IPS DF 6.9 (cell line): ENCODE data around the gene MOB2.
"Not testable (repeated sequence)": the region's sequence is repeated elsewhere in the genome, so short reads cannot be mapped to it uniquely, and the experiment has no call there.

Source experiments
- DNase-seq: peaks from one replicate; pipeline ENCODE4 v3.0.0-alpha.2; 2013; ENCODE audit warnings: low read depth, low spot score
- H3K27ac ChIP-seq: one replicate; pipeline ENCODE4 v1.5.1; 2013; ENCODE audit warnings: low read length, control low read depth
- H3K27me3 ChIP-seq: 2 replicates; pipeline ENCODE4 v1.6.1; 2013; ENCODE audit warnings: mild to moderate bottlenecking, low read length; ENCODE audit not compliant: control insufficient read depth, insufficient read depth
- H3K36me3 ChIP-seq: 2 replicates; pipeline ENCODE4 v1.6.1; 2013; ENCODE audit warnings: low read length; ENCODE audit not compliant: control insufficient read depth, insufficient read depth
- H3K4me1 ChIP-seq: 2 replicates; pipeline ENCODE4 v1.6.1; 2013; ENCODE audit warnings: low read length; ENCODE audit not compliant: control insufficient read depth, insufficient read depth
- H3K4me3 ChIP-seq: 2 replicates; pipeline ENCODE4 v1.5.1; 2013; ENCODE audit warnings: mild to moderate bottlenecking, low read length
- H3K9me3 ChIP-seq: 2 replicates; pipeline ENCODE4 v1.6.1; 2013; ENCODE audit warnings: low read length, inconsistent platforms; ENCODE audit not compliant: control insufficient read depth, insufficient read depth
- WGBS: extraction: QIAGEN DNeasy Blood & Tissue Kit; methylation state at CpG from one replicate; pipeline ENCODE4 v1.1.7; 2013; ENCODE audit warnings: mixed read lengths, missing lambda C conversion rate; ENCODE audit not compliant: insufficient read length, insufficient coverage; 5-methylcytosine and 5-hydroxymethylcytosine counted together

Gene MOB2

DNA sequence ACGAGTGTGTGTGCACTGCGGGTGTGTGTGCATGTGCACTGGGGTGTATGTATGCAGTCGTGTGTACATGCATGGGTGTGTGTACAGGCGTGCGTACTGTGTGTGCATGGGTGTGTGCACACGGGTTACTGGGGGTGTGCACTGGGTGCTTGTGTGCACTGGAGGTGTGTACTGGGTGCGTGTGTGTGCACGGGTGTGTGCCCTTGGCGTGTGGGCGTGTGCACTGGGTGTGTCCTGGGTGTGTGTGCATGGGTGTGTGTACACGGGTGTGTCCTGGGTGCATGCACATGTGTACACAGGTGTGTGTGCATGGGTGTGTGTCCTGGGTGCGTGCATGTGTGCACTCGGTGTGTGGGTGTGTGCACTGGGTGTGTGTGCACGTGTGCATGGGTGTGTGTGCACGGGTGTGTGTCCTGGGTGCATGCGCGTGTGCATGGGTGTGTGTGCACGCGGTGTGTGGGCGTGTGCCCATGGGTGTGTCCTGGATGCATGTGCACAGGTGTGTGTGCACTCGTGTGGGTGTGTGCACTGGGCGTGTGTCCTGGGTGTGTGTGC lies 57.7 kb downstream of the MOB2 start:
- H3K27me3 ChIP-seq: no peaks in the 10 kb centered on the region
- no peak overlapping the region for H3K4me3 ChIP-seq
- DNase-seq: no peak
- H3K36me3 ChIP-seq: peaks cover 3% of the 10 kb centered on the region; the same call in 1 of the 2 replicates
- no peak overlapping the region for H3K27ac ChIP-seq
- no peaks in the 10 kb centered on the region for H3K9me3 ChIP-seq
- WGBS: no CpG with 5 or more reads among the region's 22 CpGs
- H3K4me1 ChIP-seq: peaks cover 2% of the 10 kb centered on the region; the same call in 1 of the 2 replicates

DNA sequence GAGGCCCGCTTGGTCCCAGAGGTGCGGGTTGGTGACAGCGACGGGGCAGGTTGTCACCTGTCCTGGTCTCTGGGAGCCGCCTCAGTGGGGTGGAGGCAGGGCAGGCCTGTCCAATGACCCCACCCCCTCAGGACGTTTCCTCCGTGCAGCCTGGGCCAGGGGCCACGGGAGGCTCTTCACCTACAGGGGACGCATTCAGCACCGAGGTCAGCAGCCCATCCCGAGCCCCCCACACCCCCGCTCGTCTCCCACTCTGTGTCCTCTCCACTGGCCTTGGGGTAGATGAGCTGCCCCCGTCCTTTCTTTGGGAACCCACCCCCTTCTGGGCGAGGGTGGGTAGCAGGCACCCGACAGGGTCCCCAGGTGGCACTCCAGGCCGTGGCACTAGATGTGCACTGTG lies 61.1 kb downstream of the MOB2 start:
- H3K9me3 ChIP-seq: no peaks in the 10 kb centered on the region
- H3K4me1 ChIP-seq: peaks cover 2% of the 10 kb centered on the region; the same call in 1 of the 2 replicates
- no peaks in the 10 kb centered on the region for H3K27me3 ChIP-seq
- no peak overlapping the region for H3K27ac ChIP-seq
- no CpG with 5 or more reads among the region's 17 CpGs for WGBS
- H3K36me3 ChIP-seq: peaks cover 3% of the 10 kb centered on the region; the same call in 1 of the 2 replicates
- no peak overlapping the region for H3K4me3 ChIP-seq
- no peak for DNase-seq

DNA sequence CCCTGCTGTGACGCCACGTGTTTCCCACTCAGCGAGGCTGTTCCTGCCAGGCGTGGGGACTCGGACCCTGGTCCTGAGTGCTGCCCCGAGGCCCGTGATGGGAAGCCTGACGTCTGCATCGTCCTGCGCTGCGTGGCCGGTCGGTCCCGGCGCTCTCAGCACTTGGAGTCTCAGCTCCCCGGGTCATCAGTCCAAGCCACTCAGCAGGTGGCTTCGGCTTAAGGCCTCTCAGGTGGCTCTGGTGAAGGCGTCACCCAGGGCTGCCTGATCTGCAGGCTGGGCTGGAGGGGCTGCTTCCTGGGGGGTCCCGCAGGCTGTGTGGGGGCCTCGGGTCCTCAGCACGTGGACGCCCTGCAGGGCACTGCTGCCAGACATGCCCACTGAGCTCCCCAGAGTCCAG lies 61.6 kb downstream of the MOB2 start:
- Histone ChIP-seq H3K4me3 (no peak overlapping the region), H3K36me3 (peaks cover 3% of the 10 kb centered on the region; the same call in 1 of the 2 replicates), H3K27ac (no peak overlapping the region), H3K9me3 (no peaks in the 10 kb centered on the region), H3K4me1 (peaks cover 2% of the 10 kb centered on the region; the same call in 1 of the 2 replicates), H3K27me3 (no peaks in the 10 kb centered on the region)
- WGBS: no CpG with 5 or more reads among the region's 22 CpGs
- DNase-seq: no peak

DNA sequence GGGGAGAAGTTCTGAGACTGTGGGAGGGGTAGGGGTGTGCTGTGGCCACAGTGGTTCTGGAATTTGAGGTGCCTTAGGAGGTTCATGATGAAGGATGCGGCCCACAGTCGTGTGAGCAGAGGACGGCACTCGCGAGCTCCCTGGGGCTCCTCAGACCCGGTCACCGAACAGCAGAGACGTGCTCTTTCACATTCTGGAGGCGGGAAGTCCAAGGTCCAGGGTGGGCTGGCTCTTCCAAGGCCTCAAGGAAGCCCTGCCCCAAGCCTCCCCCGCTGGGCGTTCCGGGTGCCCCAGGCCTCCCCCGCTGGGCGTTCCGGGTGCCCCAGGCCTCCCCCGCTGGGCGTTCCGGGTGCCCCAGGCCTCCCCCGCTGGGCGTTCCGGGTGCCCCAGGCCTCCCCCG lies 63.2 kb downstream of the MOB2 start:
- not testable (repeated sequence) for H3K4me1 ChIP-seq, DNase-seq, H3K27ac ChIP-seq, H3K27me3 ChIP-seq, H3K36me3 ChIP-seq, H3K4me3 ChIP-seq, H3K9me3 ChIP-seq
- no CpG with 5 or more reads among the region's 22 CpGs for WGBS

DNA sequence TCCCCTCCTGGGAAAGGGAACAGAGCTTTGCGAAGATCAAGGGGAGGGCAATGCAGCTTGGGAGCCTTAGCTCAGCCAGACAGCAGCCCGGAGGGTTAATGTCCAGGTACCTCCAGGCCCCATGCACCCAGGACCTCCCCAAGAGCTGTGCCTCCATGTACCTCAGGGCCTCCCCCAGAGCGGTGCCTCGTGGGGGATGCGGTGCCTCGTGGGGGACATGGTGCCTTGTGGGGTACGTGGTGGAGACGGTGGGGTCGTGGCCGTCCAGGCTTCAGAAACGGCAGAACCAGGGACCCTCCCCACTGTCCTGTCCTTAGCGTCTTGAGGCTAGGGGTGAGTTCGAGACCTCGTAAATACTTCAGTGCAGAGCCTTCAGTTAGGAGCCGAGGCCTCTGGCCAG lies 63.6 kb downstream of the MOB2 start:
- WGBS: no CpG with 5 or more reads among the region's 15 CpGs
- Histone ChIP-seq H3K4me3 (no peak overlapping the region; the same call in 1 of the 2 replicates), H3K4me1 (no peaks in the 10 kb centered on the region), H3K27ac (no peak overlapping the region), H3K36me3 (peaks cover 3% of the 10 kb centered on the region; the same call in 1 of the 2 replicates), H3K9me3 (peaks cover 2% of the 10 kb centered on the region), H3K27me3 (no peaks in the 10 kb centered on the region)
- DNase-seq: no peak

DNA sequence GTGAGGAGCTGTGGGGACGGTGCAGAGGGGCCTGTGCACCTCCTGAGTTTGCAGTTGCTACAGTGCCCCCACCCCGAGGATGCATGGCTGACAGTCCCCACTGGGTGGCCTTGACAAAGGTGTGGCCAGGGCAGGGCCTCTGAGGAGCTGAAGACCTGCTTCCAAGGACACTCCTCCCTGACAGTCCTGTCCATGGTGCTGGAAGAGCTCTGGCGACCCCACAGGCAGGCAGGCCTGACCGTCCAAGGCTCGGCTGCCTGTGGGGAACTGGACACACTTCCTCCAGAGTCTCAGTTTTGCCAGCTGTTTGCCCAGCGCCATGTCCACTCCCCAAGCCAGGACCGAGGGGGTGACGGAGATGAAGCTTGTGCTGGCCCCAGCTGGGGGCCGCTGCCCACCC lies 64.1 kb downstream of the MOB2 start:
- WGBS: no CpG with 5 or more reads among the region's 9 CpGs
- peaks cover 3% of the 10 kb centered on the region; the same call in 1 of the 2 replicates for H3K36me3 ChIP-seq
- no peaks in the 10 kb centered on the region for H3K27me3 ChIP-seq

DNA sequence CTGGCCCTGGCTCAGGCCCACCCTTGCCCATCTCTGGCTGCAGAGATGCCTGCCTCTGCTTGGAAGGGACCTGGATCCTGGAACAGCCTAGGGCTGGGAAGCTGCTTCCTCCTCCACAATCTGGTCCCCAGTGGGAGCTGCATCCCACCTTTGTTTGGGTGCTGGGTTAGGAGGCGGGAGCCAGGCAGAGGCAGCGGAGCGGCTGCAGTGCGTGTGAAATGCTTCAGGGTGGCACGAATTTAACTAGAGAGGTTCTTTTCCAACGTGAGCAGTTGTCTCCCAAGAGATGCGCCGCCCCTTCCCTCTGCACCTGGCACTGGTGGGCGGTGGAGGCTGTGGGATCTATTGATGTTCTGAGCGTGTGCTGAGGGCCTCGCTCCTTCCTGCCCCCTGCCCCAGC lies 65.3 kb downstream of the MOB2 start:
- WGBS: no CpG with 5 or more reads among the region's 11 CpGs
- no peak for DNase-seq
- Histone ChIP-seq H3K27ac (no peak overlapping the region), H3K4me3 (no peak overlapping the region), H3K4me1 (no peaks in the 10 kb centered on the region), H3K27me3 (no peaks in the 10 kb centered on the region), H3K9me3 (peaks cover 7% of the 10 kb centered on the region), H3K36me3 (0 out of 2 replicates have a peak, but pooled peaks cover 3% of the 10 kb centered on the region)

More for the DNA sequence above, 64.1 kb downstream of the MOB2 start:
- Histone ChIP-seq H3K9me3 (peaks cover 2% of the 10 kb centered on the region), H3K4me1 (no peaks in the 10 kb centered on the region), H3K27ac (no peak overlapping the region), H3K4me3 (no peak overlapping the region)
- DNase-seq: no peak

DNA sequence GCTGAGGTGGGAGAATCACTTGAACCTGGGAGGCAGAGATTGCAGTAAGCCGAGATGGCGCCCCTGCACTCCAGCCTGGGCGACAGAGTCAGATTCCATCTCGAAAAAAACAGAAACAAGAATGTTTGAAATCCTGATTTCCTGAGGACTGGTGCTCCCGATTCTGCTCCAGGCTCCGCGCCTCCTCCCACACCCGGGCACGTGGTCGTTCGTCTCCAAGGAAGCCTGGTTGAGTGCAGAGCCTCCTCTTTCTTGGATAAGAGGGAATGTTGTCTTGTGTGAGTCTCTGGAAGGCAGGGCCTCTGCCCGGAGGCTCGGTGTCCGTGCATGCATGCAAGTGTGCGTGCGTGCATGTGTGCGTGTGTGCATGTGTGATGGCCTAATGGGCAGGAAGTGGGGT lies 66.8 kb downstream of the MOB2 start:
- H3K4me3 ChIP-seq: no peak overlapping the region
- no peak for DNase-seq
- peaks cover 10% of the 10 kb centered on the region for H3K9me3 ChIP-seq
- no peak overlapping the region for H3K27ac ChIP-seq
- H3K36me3 ChIP-seq: no peaks in the 10 kb centered on the region
- H3K4me1 ChIP-seq: no peaks in the 10 kb centered on the region
- no CpG with 5 or more reads among the region's 17 CpGs for WGBS
- H3K27me3 ChIP-seq: no peaks in the 10 kb centered on the region
